NCI-H82 (cell line): ENCODE measurements around the gene MBLAC1.

Experiments used
- DNase-seq: peaks from one replicate; lab custom pipeline; 2025; lab: John Stamatoyannopoulos, UW

Gene MBLAC1

GRCh38 chr7:100126931-100127865 lies at the start of gene MBLAC1:
MBLAC1 (plus strand) TSS chr7:100126967; CDS start chr7:100127396, 429 bp downstream.
- DNase-seq: peak; percentile 96

- DNase-seq: no peak
Measured at GRCh38 chr7:100077205-100077604, 49.6 kb upstream of the MBLAC1 start.

- no peak for DNase-seq
Measured at GRCh38 chr7:100079024-100079560, 47.7 kb upstream of the MBLAC1 start.

- DNase-seq: peak; percentile 51
Measured at GRCh38 chr7:100080907-100081534, 45.7 kb upstream of the MBLAC1 start.

GRCh38 chr7:100081535-100082102 lies 45.1 kb upstream of the MBLAC1 start, which contains the start of gene ZNF3:
ZNF3 (minus strand) TSS chr7:100081723; CDS start chr7:100077357, 4,366 bp downstream.
- DNase-seq: peak; percentile 99

GRCh38 chr7:100082978-100083377 lies 43.8 kb upstream of the MBLAC1 start:
- no peak for DNase-seq

GRCh38 chr7:100085515-100085914 lies 41.3 kb upstream of the MBLAC1 start:
- no peak for DNase-seq

GRCh38 chr7:100087055-100087750 lies 39.6 kb upstream of the MBLAC1 start:
- DNase-seq: peak; percentile 88

- no peak for DNase-seq
Measured at GRCh38 chr7:100088095-100088620, 38.6 kb upstream of the MBLAC1 start.

GRCh38 chr7:100088621-100089457 lies 37.9 kb upstream of the MBLAC1 start, which contains the start of gene COPS6:
COPS6 (plus strand) TSS chr7:100088969; CDS start chr7:100088991, 22 bp downstream.
- DNase-seq: peak; percentile 73

- no peak for DNase-seq
Measured at GRCh38 chr7:100089458-100090196, 37.1 kb upstream of the MBLAC1 start.

- peak; percentile 83 for DNase-seq
Measured at GRCh38 chr7:100090527-100091410, 36.0 kb upstream of the MBLAC1 start.

- DNase-seq: peak; percentile 69
Measured at GRCh38 chr7:100091411-100092181, 35.2 kb upstream of the MBLAC1 start.

GRCh38 chr7:100093054-100093453 lies 33.7 kb upstream of the MBLAC1 start:
- DNase-seq: no peak

- DNase-seq: no peak
Measured at GRCh38 chr7:100093498-100093897, 33.3 kb upstream of the MBLAC1 start.

- DNase-seq: no peak
Measured at GRCh38 chr7:100093925-100094486, 32.8 kb upstream of the MBLAC1 start.

GRCh38 chr7:100095289-100095688 lies 31.5 kb upstream of the MBLAC1 start:
- no peak for DNase-seq

GRCh38 chr7:100095704-100096103 lies 31.1 kb upstream of the MBLAC1 start:
- DNase-seq: no peak
